Type B pancreatic cell (in vitro differentiated cells): ENCODE results near the gene CLCN1. TPM values are rescaled to one million over a fixed set of nuclear protein-coding genes. Genes with fewer than 3 reads are reported as not detected.
A peak's percentile ranks its signal among the peaks of the same experiment; 100 is the strongest.

Experiments used
- DNase-seq: peaks from one replicate; pipeline ENCODE4 v3.0.0; 2021; ENCODE audit warnings: mixed read lengths; ENCODE audit not compliant: unreplicated experiment; ENCODE audit errors: extremely low spot score
- H3K27ac Mint-ChIP-seq: 2 replicates; pipeline ENCODE4 v1.8.0; 2021; ENCODE audit warnings: mild to moderate bottlenecking, mixed read lengths
- H3K27me3 Mint-ChIP-seq: 2 replicates; pipeline ENCODE4 v1.8.0; 2021; ENCODE audit warnings: mixed read lengths
- H3K36me3 Mint-ChIP-seq: 2 replicates; pipeline ENCODE4 v1.8.0; 2021; ENCODE audit warnings: mixed read lengths
- H3K4me1 Mint-ChIP-seq: one replicate; pipeline ENCODE4 v1.8.0; 2021; ENCODE audit warnings: mixed read lengths; ENCODE audit not compliant: unreplicated experiment
- H3K4me3 Mint-ChIP-seq: 2 replicates; pipeline ENCODE4 v1.8.0; 2021; ENCODE audit warnings: mild to moderate bottlenecking, mixed read lengths
- H3K9me3 Mint-ChIP-seq: 2 replicates; pipeline ENCODE4 v1.8.0; 2021; ENCODE audit warnings: mixed read lengths
- total RNA-seq: library from RNA; stranded (reverse); gene quantifications from 2 replicates; pipeline ENCODE4 v1.2.1, GENCODE V29; 2021; ENCODE audit warnings: low replicate concordance
- TF ChIP-seq, protein P1 (sequence below): fragments of 200-600 bp; sonication (generic); conservative IDR thresholded peaks from 2 replicates; pipeline ENCODE4 v1.5.0; 2021; ENCODE audit warnings: antibody characterized with exemption, mild to moderate bottlenecking

Gene CLCN1
- total RNA-seq, 1 donor from 2014 or later = 0.22 TPM

DNA sequence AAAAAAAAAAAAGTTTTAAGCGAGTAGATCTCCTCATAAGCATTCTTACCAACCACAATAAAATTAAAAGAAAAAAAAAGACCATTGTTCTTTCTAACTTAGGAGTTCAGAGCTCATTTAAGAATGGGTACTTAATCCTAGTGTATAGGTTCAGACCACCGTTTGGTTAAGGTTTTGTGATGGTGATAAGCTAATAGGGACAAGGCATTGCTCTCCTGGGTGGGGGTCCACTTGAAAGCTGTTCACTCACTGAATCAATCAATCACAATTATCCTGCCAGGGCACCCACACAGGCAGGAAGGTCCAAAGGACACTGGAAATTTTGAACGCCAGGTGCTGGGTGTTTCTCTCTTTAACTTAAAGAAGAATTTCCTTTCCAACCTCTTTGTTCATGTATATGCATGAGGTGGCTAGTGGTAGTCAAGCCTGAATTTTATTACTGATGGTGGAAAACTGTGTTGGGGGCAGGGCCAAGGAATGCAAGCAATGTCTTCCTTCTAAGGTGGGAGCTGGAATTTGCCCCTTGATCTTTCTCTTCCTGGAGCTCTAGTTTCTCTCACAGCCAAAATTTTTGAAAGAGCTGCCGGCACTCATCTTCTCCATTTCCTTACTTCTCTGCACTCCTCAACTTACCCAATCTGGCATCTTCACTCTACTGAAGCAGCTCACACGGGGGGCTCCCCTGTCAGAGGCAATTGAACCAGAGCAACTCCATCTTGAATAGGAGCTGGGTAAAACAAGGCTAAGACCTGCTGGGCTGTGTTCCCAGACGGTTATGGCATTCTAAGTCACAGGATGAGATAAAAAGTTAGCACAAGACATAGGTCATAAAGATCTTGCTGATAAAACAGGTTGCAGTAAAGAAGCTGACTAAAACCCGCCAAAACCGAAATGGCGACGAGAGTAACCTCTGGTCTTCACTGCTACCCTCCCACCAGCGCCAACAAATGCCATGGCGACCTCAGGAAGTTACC lies 54.1 kb downstream of the CLCN1 start:
- DNase-seq = no peak
- Mint-ChIP-seq H3K27ac (peak overlapping the region; percentile 13), H3K4me1 (peaks cover 16% of the 10 kb centered on the region), H3K4me3 (no peak overlapping the region), H3K9me3 (no peaks in the 10 kb centered on the region), H3K36me3 (no peaks in the 10 kb centered on the region), H3K27me3 (peaks cover 32% of the 10 kb centered on the region)
- TF ChIP-seq, protein P1, sequence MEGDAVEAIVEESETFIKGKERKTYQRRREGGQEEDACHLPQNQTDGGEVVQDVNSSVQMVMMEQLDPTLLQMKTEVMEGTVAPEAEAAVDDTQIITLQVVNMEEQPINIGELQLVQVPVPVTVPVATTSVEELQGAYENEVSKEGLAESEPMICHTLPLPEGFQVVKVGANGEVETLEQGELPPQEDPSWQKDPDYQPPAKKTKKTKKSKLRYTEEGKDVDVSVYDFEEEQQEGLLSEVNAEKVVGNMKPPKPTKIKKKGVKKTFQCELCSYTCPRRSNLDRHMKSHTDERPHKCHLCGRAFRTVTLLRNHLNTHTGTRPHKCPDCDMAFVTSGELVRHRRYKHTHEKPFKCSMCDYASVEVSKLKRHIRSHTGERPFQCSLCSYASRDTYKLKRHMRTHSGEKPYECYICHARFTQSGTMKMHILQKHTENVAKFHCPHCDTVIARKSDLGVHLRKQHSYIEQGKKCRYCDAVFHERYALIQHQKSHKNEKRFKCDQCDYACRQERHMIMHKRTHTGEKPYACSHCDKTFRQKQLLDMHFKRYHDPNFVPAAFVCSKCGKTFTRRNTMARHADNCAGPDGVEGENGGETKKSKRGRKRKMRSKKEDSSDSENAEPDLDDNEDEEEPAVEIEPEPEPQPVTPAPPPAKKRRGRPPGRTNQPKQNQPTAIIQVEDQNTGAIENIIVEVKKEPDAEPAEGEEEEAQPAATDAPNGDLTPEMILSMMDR = no peak

DNA sequence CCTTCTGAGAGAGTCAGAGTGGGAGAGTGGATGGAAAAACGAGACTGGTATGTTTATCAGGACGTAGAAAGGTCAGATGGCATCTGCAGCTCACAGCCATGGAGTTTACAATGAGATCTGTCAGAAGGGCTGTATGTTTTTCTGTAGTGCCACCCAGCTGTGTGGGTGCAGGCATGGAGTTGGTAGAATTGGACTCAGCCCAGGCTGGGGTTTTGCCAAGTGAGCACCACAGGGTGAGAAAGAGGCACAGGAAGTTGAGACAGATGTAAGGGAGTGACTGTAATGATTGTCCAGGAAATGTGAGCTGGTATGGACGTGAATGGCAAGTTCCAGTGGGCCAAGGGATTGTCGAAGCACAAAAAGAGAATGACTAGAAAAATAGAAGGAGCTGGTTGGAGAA lies 56.2 kb downstream of the CLCN1 start:
- Mint-ChIP-seq H3K27me3 (peaks cover 15% of the 10 kb centered on the region), H3K4me1 (peaks cover 16% of the 10 kb centered on the region), H3K4me3 (no peak overlapping the region), H3K9me3 (no peaks in the 10 kb centered on the region), H3K27ac (no peak overlapping the region), H3K36me3 (no peaks in the 10 kb centered on the region)
- TF ChIP-seq, protein P1 = no peak
- no peak for DNase-seq

DNA sequence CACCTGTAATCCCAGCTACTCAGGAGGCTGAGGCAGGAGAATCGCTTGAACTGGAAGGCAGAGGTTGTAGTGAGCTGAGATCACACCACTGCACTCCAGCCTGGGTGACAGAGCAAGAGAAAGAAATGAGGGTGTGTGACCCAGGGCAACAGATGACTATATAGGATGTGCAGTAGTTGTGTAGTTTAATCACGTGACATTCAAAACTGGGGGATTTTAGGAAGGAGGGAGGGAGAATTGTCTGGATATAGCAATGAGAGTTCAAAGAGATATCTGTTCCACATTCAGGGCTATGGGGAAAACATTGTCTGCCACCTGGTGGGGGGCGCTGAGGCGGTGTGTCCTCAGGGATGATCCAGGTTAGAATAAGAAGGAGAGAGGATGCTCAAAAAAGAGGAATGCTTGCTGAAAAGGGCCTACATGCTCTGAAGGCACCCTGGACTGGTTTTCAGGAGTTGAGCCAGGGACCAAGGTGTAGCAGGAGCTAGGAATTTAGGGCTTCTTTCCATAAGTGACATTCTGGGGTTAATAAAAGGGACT lies 57.4 kb downstream of the CLCN1 start:
- no peaks in the 10 kb centered on the region for H3K9me3 Mint-ChIP-seq
- no peak for DNase-seq
- TF ChIP-seq, protein P1 = no peak
- peaks cover 12% of the 10 kb centered on the region for H3K27me3 Mint-ChIP-seq
- no peaks in the 10 kb centered on the region for H3K36me3 Mint-ChIP-seq
- no peak overlapping the region for H3K4me3 Mint-ChIP-seq
- H3K27ac Mint-ChIP-seq = no peak overlapping the region
- peaks cover 16% of the 10 kb centered on the region for H3K4me1 Mint-ChIP-seq

DNA sequence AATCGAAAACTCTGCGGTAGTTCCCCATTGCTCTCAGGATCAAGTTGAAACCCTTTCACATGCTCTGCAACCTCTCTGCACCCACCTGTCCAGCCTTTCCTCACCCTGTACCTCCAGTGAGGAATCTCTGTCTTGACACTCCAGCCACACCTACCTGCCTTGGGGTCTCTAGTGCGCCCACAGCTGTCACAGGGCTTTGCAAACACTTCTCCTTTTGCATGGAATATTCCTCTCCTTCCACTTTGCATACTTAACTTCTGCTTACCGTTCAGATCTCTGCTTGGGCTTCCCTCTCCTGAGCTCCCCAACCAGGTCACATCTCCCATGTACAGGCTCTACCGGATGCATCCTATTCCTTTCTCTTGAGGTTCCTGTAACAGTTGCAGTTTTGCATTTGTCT lies 58.6 kb downstream of the CLCN1 start:
- Mint-ChIP-seq H3K36me3 (no peaks in the 10 kb centered on the region), H3K9me3 (no peaks in the 10 kb centered on the region), H3K4me1 (peaks cover 25% of the 10 kb centered on the region), H3K27me3 (peaks cover 6% of the 10 kb centered on the region), H3K27ac (no peak overlapping the region), H3K4me3 (no peak overlapping the region)
- no peak for DNase-seq
- TF ChIP-seq, protein P1 = no peak

DNA sequence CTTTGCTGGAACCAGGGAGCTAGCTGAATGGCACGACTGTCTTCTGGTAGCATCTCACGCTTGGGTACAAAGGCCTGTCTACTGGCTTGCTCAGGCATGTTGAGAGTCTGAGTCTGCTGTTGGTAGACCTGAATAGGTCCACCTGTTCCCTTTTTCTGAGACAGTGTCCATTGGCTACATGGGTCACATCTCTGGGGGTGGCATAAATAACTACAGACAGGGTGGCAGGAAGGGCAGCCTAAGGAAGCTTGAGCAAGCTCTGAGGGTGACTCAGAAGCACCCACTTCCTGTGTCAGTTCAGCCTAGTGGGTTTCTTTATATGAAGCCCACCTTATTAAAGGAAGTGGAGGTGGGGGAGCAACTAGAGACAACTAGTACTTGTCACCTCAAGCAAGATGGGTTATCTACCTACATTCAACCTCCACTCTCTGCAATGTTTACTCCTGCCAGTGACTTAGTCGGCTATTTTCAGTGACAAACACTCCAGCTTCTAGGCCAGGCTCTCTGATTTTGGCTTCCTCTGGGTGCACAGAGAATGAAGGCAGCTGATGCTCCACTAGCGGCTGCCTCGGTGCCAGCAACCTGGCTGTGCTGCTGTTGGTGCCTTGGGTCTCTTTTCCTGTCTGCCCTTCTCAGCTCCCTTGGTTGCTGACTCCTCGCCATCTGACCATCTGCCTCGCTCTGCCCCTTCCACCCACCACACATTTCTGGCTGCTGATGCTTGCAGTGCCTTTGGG lies 59.6 kb downstream of the CLCN1 start:
- H3K4me3 Mint-ChIP-seq = no peak overlapping the region
- TF ChIP-seq, protein P1 = no peak

More for the DNA sequence above, 59.6 kb downstream of the CLCN1 start:
- H3K27me3 Mint-ChIP-seq = peaks cover 6% of the 10 kb centered on the region
- no peak overlapping the region for H3K27ac Mint-ChIP-seq
- peaks cover 23% of the 10 kb centered on the region for H3K4me1 Mint-ChIP-seq
- no peaks in the 10 kb centered on the region for H3K9me3 Mint-ChIP-seq
- no peaks in the 10 kb centered on the region for H3K36me3 Mint-ChIP-seq
- DNase-seq = no peak
